Epithelial cell of proximal tubule (primary cell): Measurements from ENCODE around the gene RPL39L. TPM values are rescaled to one million over a fixed set of nuclear protein-coding genes. Genes with fewer than 3 reads are reported as not detected.

Source experiments
- DNase-seq: peaks from one replicate; pipeline ENCODE4 v3.0.0-alpha.2; 2011; ENCODE audit warnings: low read depth
- H3K4me3 ChIP-seq: 2 replicates; pipeline ENCODE4 v1.5.1; 2011; ENCODE audit warnings: low read depth, mild to moderate bottlenecking, low read length
- total RNA-seq: library from RNA; depleted of rRNA; stranded (reverse); fragments of >200 nt; gene quantifications from 2 replicates; pipeline ENCODE4 v1.2.3, GENCODE V29; 2015
- TF ChIP-seq, protein P1 (sequence below): conservative IDR thresholded peaks from 2 replicates; pipeline ENCODE4 v1.5.1; 2012; ENCODE audit warnings: low read depth, mild to moderate bottlenecking, low read length

Gene RPL39L
- 35.0 and 75.1 TPM in 2 replicates for total RNA-seq

- peak within 1 kb of the TSS; percentile 65 for H3K4me3 ChIP-seq
- peak; percentile 27 for DNase-seq
- TF ChIP-seq, protein P1, sequence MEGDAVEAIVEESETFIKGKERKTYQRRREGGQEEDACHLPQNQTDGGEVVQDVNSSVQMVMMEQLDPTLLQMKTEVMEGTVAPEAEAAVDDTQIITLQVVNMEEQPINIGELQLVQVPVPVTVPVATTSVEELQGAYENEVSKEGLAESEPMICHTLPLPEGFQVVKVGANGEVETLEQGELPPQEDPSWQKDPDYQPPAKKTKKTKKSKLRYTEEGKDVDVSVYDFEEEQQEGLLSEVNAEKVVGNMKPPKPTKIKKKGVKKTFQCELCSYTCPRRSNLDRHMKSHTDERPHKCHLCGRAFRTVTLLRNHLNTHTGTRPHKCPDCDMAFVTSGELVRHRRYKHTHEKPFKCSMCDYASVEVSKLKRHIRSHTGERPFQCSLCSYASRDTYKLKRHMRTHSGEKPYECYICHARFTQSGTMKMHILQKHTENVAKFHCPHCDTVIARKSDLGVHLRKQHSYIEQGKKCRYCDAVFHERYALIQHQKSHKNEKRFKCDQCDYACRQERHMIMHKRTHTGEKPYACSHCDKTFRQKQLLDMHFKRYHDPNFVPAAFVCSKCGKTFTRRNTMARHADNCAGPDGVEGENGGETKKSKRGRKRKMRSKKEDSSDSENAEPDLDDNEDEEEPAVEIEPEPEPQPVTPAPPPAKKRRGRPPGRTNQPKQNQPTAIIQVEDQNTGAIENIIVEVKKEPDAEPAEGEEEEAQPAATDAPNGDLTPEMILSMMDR = peak; percentile 92
Observed at GRCh38 chr3:187139126-187139894, at the start of gene RPL39L. Gene RPL39L, minus strand, starts transcription at chr3:187139496. Its CDS starts 18,196 bp downstream, at chr3:187121300.

- no peak for DNase-seq
- H3K4me3 ChIP-seq = no peak overlapping the region
- TF ChIP-seq, protein P1 = no peak
Observed at GRCh38 chr3:187188931-187189330, 49.6 kb upstream of the RPL39L start.

- no peak for DNase-seq
- no peak overlapping the region for H3K4me3 ChIP-seq
Observed at GRCh38 chr3:187186801-187187421, 47.6 kb upstream of the RPL39L start.

GRCh38 chr3:187186375-187186774, 47.1 kb upstream of the RPL39L start:
- DNase-seq = no peak
- TF ChIP-seq, protein P1 = no peak
- no peak overlapping the region for H3K4me3 ChIP-seq

More at GRCh38 chr3:187186801-187187421, 47.6 kb upstream of the RPL39L start:
- TF ChIP-seq, protein P1 = no peak

DNA sequence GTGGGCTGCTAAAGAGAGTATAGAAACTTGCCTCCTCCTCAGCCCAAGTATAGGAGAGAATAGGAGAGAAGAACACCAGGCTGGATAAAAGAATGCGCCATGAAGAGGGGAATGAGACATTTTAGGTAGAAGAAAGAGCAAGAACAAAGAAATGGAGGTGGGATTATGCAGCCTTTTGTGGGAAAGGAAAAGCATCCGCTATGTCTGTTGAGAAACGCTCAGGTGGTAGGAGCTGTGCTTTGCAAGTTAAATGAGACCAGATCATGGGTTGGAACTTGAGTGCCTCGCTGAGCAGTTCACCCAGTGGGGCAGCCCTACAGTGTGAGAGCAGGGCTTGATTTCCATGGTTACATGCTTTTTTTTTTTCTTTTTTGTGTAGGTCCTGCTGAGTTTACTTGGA, 46.5 kb upstream of the RPL39L start:
- TF ChIP-seq, protein P1 = no peak
- H3K4me3 ChIP-seq = no peak overlapping the region
- no peak for DNase-seq

GRCh38 chr3:187183903-187184302, 44.6 kb upstream of the RPL39L start:
- no peak overlapping the region for H3K4me3 ChIP-seq
- DNase-seq = no peak
- TF ChIP-seq, protein P1 = no peak
